Neutrophil (primary cell): ENCODE results near the gene FAM149B1.

Experiments used
- H3K27ac ChIP-seq: fragments of 200-600 bp; sonication (generic); 2 replicates; pipeline ENCODE4 v1.5.1; 2016; ENCODE audit warnings: mild to moderate bottlenecking, moderate library complexity
- H3K27me3 ChIP-seq: fragments of 200-600 bp; sonication (generic); 2 replicates; pipeline ENCODE4 v1.6.0; 2016; ENCODE audit warnings: mild to moderate bottlenecking
- H3K36me3 ChIP-seq: fragments of 200-600 bp; sonication (generic); 2 replicates; pipeline ENCODE4 v1.5.1; 2017
- H3K4me1 ChIP-seq, 2 experiments: fragments of 200-600 bp in 1 of 2; sonication (generic) in 1 of 2; 1 replicate in 1 of 2; 2 replicates in 1 of 2; pipeline versions ENCODE4 v1.5.1 to v1.6.1; 2013 to 2016; ENCODE audit warnings: low read depth in 1 of 2, low read length in 1 of 2, mild to moderate bottlenecking in 1 of 2, moderate library complexity in 1 of 2; ENCODE audit not compliant: control insufficient read depth in 1 of 2, insufficient read depth in 1 of 2
- H3K4me3 ChIP-seq, 2 experiments: fragments of 200-600 bp in 1 of 2; sonication (generic) in 1 of 2; 1 replicate in 1 of 2; 2 replicates in 1 of 2; pipeline ENCODE4 v1.5.1; 2013 to 2016; ENCODE audit warnings: low read depth in 1 of 2, low read length in 1 of 2, mild to moderate bottlenecking in 1 of 2, moderate library complexity in 1 of 2
- H3K9me3 ChIP-seq: fragments of 200-600 bp; sonication (generic); 2 replicates; pipeline ENCODE4 v1.5.1; 2016
- CTCF ChIP-seq: fragments of 200-600 bp; sonication (generic); IDR thresholded peaks from 2 replicates; pipeline ENCODE4 v1.5.1; 2016; ENCODE audit warnings: antibody characterized with exemption

The FAM149B1 gene

DNA sequence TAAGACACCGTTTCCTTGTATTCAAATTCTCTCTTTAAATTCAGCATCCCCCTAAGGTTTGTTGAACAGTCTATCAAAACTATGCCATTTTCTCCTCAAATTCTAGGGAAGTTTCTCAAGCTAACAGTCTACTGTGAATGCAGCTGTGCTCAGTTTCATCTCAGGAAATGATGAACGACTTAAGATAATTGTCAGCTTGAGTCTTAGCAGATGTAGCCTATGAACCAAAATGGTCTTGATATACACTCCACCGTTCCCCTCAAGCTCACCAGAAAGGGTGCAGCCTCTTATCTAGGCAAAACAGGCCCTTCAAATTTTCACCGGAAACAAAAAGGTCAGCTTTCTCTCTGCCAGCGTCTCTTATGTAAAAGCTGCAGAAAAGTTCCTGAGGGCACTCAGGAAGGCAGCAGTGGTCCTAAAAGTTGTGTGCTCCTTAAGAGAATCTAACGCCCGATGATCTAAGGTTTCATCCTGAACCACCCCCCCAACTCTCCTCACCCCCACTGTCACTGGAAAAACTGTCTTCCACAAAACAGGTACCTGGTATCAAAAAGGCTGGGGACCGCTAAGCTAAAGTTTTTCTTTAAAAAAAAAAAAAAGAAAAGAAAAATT is 77.1 kb downstream of the FAM149B1 start:
- no peaks in the 10 kb centered on the region for H3K27me3 ChIP-seq
- no peaks in the 10 kb centered on the region for H3K9me3 ChIP-seq
- no peak overlapping the region for H3K27ac ChIP-seq
- peaks cover 32% of the 10 kb centered on the region for H3K36me3 ChIP-seq
- TF ChIP-seq CTCF = no peak
- H3K4me1 ChIP-seq = peaks cover 16 to 17% of the 10 kb centered on the region in 2 experiments
- H3K4me3 ChIP-seq = no peak overlapping the region

- Histone ChIP-seq H3K36me3 (peaks cover 18% of the 10 kb centered on the region), H3K27me3 (no peaks in the 10 kb centered on the region), H3K4me3 (peak overlapping the region; percentile 83 to 84), H3K4me1 (peaks cover 16 to 17% of the 10 kb centered on the region in 2 experiments), H3K27ac (peak overlapping the region; percentile 75), H3K9me3 (no peaks in the 10 kb centered on the region)
- no peak for TF ChIP-seq CTCF
Measured at GRCh38 chr10:73246322-73246645, 78.4 kb downstream of the FAM149B1 start.

DNA sequence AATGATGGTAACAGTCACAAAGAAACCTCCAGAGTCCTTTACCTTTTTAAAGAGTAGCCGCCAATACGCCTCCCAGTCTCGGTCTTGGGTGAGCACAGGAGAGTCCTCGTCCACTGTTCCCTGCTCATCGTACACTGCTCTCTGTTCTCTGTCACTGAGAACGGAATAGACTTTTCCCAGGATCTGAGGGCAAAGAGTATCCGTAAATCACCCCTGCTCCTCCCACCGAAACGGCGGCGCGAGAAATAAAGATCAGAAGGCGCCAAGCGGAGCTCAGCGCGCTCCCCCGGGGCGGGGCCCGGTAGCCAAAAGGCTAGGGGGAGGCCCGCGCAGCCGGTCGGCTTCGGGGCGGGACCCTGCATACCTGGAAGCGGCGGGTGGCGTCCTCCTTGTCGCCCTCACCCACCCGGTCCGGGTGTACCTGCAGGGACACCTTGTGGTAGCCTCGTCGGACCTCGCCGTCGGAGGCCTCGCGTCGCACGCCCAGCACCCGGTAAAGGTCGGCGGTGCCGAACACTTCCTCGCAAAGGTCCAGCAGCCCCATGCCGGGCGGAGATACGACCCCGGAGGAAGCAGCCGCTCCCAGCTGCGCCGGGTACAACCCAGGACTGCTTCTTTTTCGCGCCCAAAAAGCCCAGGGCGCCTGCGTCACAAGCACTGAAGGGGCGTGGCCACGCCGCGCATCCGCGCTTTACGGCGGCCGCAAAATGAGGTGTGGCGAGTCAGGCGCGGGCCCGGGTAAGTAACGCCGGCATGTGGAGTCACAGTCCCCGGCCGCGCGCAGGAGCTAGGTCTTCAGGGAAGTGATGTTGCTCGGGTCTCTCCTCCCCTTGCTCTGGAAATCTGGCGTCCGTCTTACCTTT is 79.0 kb downstream of the FAM149B1 start, which contains the start of gene DNAJC9:
DNAJC9 (minus strand) TSS at position 610 of the 863 bp plus-strand sequence; CDS start at position 544, 66 bp downstream.
- Histone ChIP-seq H3K27ac (peak within 1 kb of the TSS; percentile 75), H3K36me3 (peaks cover 13% of the 10 kb centered on the region), H3K27me3 (no peaks in the 10 kb centered on the region), H3K4me1 (peaks cover 20 to 22% of the 10 kb centered on the region in 2 experiments), H3K9me3 (no peaks in the 10 kb centered on the region), H3K4me3 (peak within 1 kb of the TSS; percentile 83 to 84)
- TF ChIP-seq CTCF = peak; percentile 36

GRCh38 chr10:73247509-73248258 is 79.8 kb downstream of the FAM149B1 start:
- Histone ChIP-seq H3K4me3 (peak overlapping the region; percentile 83 to 84), H3K4me1 (peaks cover 23 to 24% of the 10 kb centered on the region in 2 experiments), H3K36me3 (peaks cover 4% of the 10 kb centered on the region), H3K27ac (peak overlapping the region; percentile 75), H3K27me3 (no peaks in the 10 kb centered on the region), H3K9me3 (no peaks in the 10 kb centered on the region)
- TF ChIP-seq CTCF = no peak

GRCh38 chr10:73248259-73248724 is 80.4 kb downstream of the FAM149B1 start:
- H3K9me3 ChIP-seq = no peaks in the 10 kb centered on the region
- no peaks in the 10 kb centered on the region for H3K27me3 ChIP-seq
- no peak overlapping the region for H3K4me3 ChIP-seq
- no peak for TF ChIP-seq CTCF
- H3K4me1 ChIP-seq = peaks cover 29 to 30% of the 10 kb centered on the region in 2 experiments
- H3K36me3 ChIP-seq = no peaks in the 10 kb centered on the region
- H3K27ac ChIP-seq = peak overlapping the region; percentile 4
